Rectal smooth muscle tissue (tissue), 1 donor: Measurements from ENCODE around the gene RBM3.

ENCODE experiments used
- H3K27ac ChIP-seq: one replicate; pipeline ENCODE4 v1.7.0; 2013; ENCODE audit warnings: low read depth, low read length, inconsistent platforms
- H3K27me3 ChIP-seq: one replicate; pipeline ENCODE4 v1.7.0; 2013; ENCODE audit warnings: low read length; ENCODE audit not compliant: control insufficient read depth, insufficient read depth
- H3K36me3 ChIP-seq: one replicate; pipeline ENCODE4 v1.7.0; 2013; ENCODE audit warnings: low read length; ENCODE audit not compliant: control insufficient read depth, insufficient read depth
- H3K4me1 ChIP-seq: one replicate; pipeline ENCODE4 v1.7.0; 2013; ENCODE audit warnings: low read length; ENCODE audit not compliant: control insufficient read depth, insufficient read depth
- H3K4me3 ChIP-seq: one replicate; pipeline ENCODE4 v1.7.0; 2013; ENCODE audit warnings: low read length
- H3K9ac ChIP-seq: one replicate; pipeline ENCODE4 v1.7.0; 2013; ENCODE audit warnings: low read length

RBM3 gene

GRCh38 chrX:48584698-48585097 lies 10.4 kb downstream of the RBM3 start:
- Histone ChIP-seq H3K4me1 (no peaks in the 10 kb centered on the region), H3K27me3 (no peaks in the 10 kb centered on the region), H3K36me3 (no peaks in the 10 kb centered on the region), H3K4me3 (no peak overlapping the region), H3K27ac (no peak overlapping the region), H3K9ac (no peak overlapping the region)

- no peak overlapping the region for H3K4me3 ChIP-seq
- H3K4me1 ChIP-seq, result no peaks in the 10 kb centered on the region
- no peak overlapping the region for H3K9ac ChIP-seq
- no peaks in the 10 kb centered on the region for H3K36me3 ChIP-seq
- no peak overlapping the region for H3K27ac ChIP-seq
- H3K27me3 ChIP-seq, result no peaks in the 10 kb centered on the region
These were observed 15.3 kb downstream of the RBM3 start for GRCh38 chrX:48589482-48590162.

GRCh38 chrX:48590203-48591103 lies 16.2 kb downstream of the RBM3 start:
- H3K27me3 ChIP-seq, result no peaks in the 10 kb centered on the region
- no peaks in the 10 kb centered on the region for H3K36me3 ChIP-seq
- no peak overlapping the region for H3K9ac ChIP-seq
- no peak overlapping the region for H3K27ac ChIP-seq
- no peak overlapping the region for H3K4me3 ChIP-seq
- no peaks in the 10 kb centered on the region for H3K4me1 ChIP-seq

- Histone ChIP-seq H3K9ac (no peak overlapping the region), H3K4me3 (no peak overlapping the region), H3K36me3 (no peaks in the 10 kb centered on the region), H3K27ac (no peak overlapping the region), H3K27me3 (no peaks in the 10 kb centered on the region), H3K4me1 (no peaks in the 10 kb centered on the region)
These were observed 17.0 kb downstream of the RBM3 start for GRCh38 chrX:48591255-48591791.

GRCh38 chrX:48592971-48593370 lies 18.7 kb downstream of the RBM3 start:
- Histone ChIP-seq H3K27me3 (no peaks in the 10 kb centered on the region), H3K9ac (no peak overlapping the region), H3K4me1 (no peaks in the 10 kb centered on the region), H3K27ac (no peak overlapping the region), H3K4me3 (no peak overlapping the region), H3K36me3 (no peaks in the 10 kb centered on the region)

GRCh38 chrX:48595929-48596328 lies 21.6 kb downstream of the RBM3 start:
- H3K4me3 ChIP-seq, result no peak overlapping the region
- no peak overlapping the region for H3K9ac ChIP-seq
- H3K27me3 ChIP-seq, result no peaks in the 10 kb centered on the region
- no peak overlapping the region for H3K27ac ChIP-seq
- H3K4me1 ChIP-seq, result no peaks in the 10 kb centered on the region
- peaks cover 5% of the 10 kb centered on the region for H3K36me3 ChIP-seq

GRCh38 chrX:48597353-48598264 lies 23.3 kb downstream of the RBM3 start, which contains the start of gene WDR13:
Gene WDR13 (plus strand): TSS chrX:48597492. CDS start chrX:48597997, 505 bp downstream.
- peak within 1 kb of the TSS; percentile 86 for H3K4me3 ChIP-seq
- no peaks in the 10 kb centered on the region for H3K27me3 ChIP-seq
- H3K27ac ChIP-seq, result peak within 1 kb of the TSS; percentile 98

GRCh38 chrX:48598614-48599013 lies 24.3 kb downstream of the RBM3 start:
- Histone ChIP-seq H3K9ac (no peak overlapping the region), H3K4me1 (no peaks in the 10 kb centered on the region), H3K27ac (no peak overlapping the region), H3K27me3 (no peaks in the 10 kb centered on the region), H3K36me3 (peaks cover 12% of the 10 kb centered on the region), H3K4me3 (peak overlapping the region; percentile 86)

More at GRCh38 chrX:48597353-48598264, 23.3 kb downstream of the RBM3 start, which contains the start of gene WDR13:
- H3K9ac ChIP-seq, result peak within 1 kb of the TSS; percentile 66
- H3K4me1 ChIP-seq, result no peaks in the 10 kb centered on the region
- peaks cover 12% of the 10 kb centered on the region for H3K36me3 ChIP-seq

- Histone ChIP-seq H3K27me3 (no peaks in the 10 kb centered on the region), H3K36me3 (peaks cover 12% of the 10 kb centered on the region), H3K27ac (no peak overlapping the region), H3K9ac (no peak overlapping the region), H3K4me1 (no peaks in the 10 kb centered on the region), H3K4me3 (no peak overlapping the region)
These were observed 25.1 kb downstream of the RBM3 start for GRCh38 chrX:48599341-48599740.

- Histone ChIP-seq H3K4me3 (no peak overlapping the region), H3K27ac (no peak overlapping the region), H3K36me3 (peaks cover 12% of the 10 kb centered on the region), H3K9ac (no peak overlapping the region), H3K27me3 (no peaks in the 10 kb centered on the region), H3K4me1 (no peaks in the 10 kb centered on the region)
These were observed 25.9 kb downstream of the RBM3 start for GRCh38 chrX:48600226-48600625.

GRCh38 chrX:48601741-48602394 lies 27.6 kb downstream of the RBM3 start:
- H3K27me3 ChIP-seq, result no peaks in the 10 kb centered on the region
- no peak overlapping the region for H3K4me3 ChIP-seq
- peaks cover 12% of the 10 kb centered on the region for H3K36me3 ChIP-seq
- H3K4me1 ChIP-seq, result no peaks in the 10 kb centered on the region
- no peak overlapping the region for H3K27ac ChIP-seq
- H3K9ac ChIP-seq, result no peak overlapping the region
